PFSK-1 (cell line): ENCODE data around the gene RXFP4.

ENCODE experiments used
- FOXP2 ChIP-seq: optimal IDR thresholded peaks from 2 replicates; pipeline ENCODE3; 2011; ENCODE audit warnings: borderline replicate concordance, control low read depth, inconsistent platforms; ENCODE audit not compliant: insufficient read depth; ENCODE audit errors: extremely low read length, extremely low read depth
- POLR2AphosphoS5 ChIP-seq: IDR thresholded peaks from 2 replicates; pipeline ENCODE4 v1.6.1; 2012; ENCODE audit warnings: low read depth, mild to moderate bottlenecking, control low read depth, low read length, moderate library complexity
- REST ChIP-seq, 2 experiments: IDR thresholded peaks; 2 replicates each; pipeline versions ENCODE4 v1.6.1 to v1.8.0; 2011 to 2012; ENCODE audit warnings: low read depth in 2 of 2, low read length in 2 of 2, control low read depth in 1 of 2, inconsistent platforms in 1 of 2, mild to moderate bottlenecking in 1 of 2, moderate library complexity in 1 of 2; ENCODE audit not compliant: insufficient read depth in 1 of 2
- TAF1 ChIP-seq: IDR thresholded peaks from 2 replicates; pipeline ENCODE4 v1.6.1; 2012; ENCODE audit warnings: low read length, control low read depth, borderline replicate concordance; ENCODE audit not compliant: insufficient read depth

GRCh38 chr1:155951753-155952504, 10.5 kb downstream of the RXFP4 start:
- no peak for TF ChIP-seq TAF1
- no peak for TF ChIP-seq REST (IDR thresholded peaks at IDR 0.05; ENCODE audit: insufficient read depth in 1 of 2, low read depth in 2 of 2, low read length in 2 of 2)
- TF ChIP-seq FOXP2: no peak
- no peak for TF ChIP-seq POLR2AphosphoS5
